ENCODE data around the gene KCND3. TPM values are rescaled to one million over a fixed set of nuclear protein-coding genes. Genes with fewer than 3 reads are reported as not detected.

The KCND3 gene
- total RNA-seq, 1 donor from 2014 or later = 2.1 TPM

DNA sequence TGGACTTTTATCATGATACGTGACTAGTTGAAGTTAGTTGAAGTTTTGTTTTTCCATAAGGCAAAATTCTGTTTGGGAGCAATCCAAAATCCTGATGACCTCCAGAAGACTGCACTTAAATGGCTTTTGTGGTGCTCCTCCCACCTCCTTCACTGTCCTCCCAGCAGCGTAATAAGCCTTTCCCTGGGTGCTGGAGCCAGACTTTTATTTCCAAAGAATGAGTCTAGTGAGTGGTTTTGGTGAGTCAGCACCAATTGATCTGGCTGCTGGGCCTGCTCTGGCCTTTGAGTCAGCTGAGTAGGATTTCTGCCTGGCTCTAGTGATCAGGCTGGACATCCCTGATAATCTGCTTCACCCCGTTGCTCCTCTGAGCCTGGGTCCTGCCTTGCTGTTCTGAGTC is 21.7 kb upstream of the KCND3 start:
- Mint-ChIP-seq H3K9me3 (ENCODE audit: unreplicated experiment) (peaks cover 8% of the 10 kb centered on the region), H3K4me1 (ENCODE audit: unreplicated experiment) (no peaks in the 10 kb centered on the region), H3K27me3 (ENCODE audit: unreplicated experiment) (no peaks in the 10 kb centered on the region), H3K4me3 (ENCODE audit: unreplicated experiment) (no peak overlapping the region), H3K36me3 (ENCODE audit: unreplicated experiment) (no peaks in the 10 kb centered on the region), H3K27ac (ENCODE audit: unreplicated experiment) (no peak overlapping the region)
- DNase-seq (ENCODE audit: extremely low spot score, unreplicated experiment) = no peak
- TF ChIP-seq, protein P1, sequence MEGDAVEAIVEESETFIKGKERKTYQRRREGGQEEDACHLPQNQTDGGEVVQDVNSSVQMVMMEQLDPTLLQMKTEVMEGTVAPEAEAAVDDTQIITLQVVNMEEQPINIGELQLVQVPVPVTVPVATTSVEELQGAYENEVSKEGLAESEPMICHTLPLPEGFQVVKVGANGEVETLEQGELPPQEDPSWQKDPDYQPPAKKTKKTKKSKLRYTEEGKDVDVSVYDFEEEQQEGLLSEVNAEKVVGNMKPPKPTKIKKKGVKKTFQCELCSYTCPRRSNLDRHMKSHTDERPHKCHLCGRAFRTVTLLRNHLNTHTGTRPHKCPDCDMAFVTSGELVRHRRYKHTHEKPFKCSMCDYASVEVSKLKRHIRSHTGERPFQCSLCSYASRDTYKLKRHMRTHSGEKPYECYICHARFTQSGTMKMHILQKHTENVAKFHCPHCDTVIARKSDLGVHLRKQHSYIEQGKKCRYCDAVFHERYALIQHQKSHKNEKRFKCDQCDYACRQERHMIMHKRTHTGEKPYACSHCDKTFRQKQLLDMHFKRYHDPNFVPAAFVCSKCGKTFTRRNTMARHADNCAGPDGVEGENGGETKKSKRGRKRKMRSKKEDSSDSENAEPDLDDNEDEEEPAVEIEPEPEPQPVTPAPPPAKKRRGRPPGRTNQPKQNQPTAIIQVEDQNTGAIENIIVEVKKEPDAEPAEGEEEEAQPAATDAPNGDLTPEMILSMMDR (IDR thresholded peaks at IDR 0.05) = no peak

DNA sequence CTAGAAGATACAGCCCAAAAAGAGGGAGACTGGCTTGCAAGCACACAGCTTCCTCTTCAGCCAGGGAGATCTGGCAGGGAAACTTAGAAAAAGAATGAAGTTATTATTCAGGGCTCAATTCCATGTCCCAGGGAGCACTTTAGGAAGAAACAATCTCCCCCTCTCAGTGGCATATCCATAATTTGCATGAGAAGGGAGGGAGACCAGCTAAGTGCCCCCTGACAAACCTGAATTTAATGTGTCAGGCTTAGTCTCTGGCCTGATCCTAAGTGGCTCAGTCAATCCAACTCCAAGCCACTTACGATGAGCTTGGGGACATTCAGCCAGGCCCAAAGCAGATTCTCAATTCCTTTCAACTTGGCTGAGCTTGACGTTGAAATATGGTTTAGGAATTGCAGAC is 17.7 kb upstream of the KCND3 start:
- H3K36me3 Mint-ChIP-seq (ENCODE audit: unreplicated experiment) = no peaks in the 10 kb centered on the region
- no peaks in the 10 kb centered on the region for H3K4me1 Mint-ChIP-seq (ENCODE audit: unreplicated experiment)
- H3K9me3 Mint-ChIP-seq (ENCODE audit: unreplicated experiment) = no peaks in the 10 kb centered on the region
- H3K4me3 Mint-ChIP-seq (ENCODE audit: unreplicated experiment) = no peak overlapping the region
- TF ChIP-seq, protein P1 (IDR thresholded peaks at IDR 0.05) = no peak
- H3K27me3 Mint-ChIP-seq (ENCODE audit: unreplicated experiment) = peaks cover 5% of the 10 kb centered on the region
- no peak overlapping the region for H3K27ac Mint-ChIP-seq (ENCODE audit: unreplicated experiment)
- no peak for DNase-seq (ENCODE audit: extremely low spot score, unreplicated experiment)

DNA sequence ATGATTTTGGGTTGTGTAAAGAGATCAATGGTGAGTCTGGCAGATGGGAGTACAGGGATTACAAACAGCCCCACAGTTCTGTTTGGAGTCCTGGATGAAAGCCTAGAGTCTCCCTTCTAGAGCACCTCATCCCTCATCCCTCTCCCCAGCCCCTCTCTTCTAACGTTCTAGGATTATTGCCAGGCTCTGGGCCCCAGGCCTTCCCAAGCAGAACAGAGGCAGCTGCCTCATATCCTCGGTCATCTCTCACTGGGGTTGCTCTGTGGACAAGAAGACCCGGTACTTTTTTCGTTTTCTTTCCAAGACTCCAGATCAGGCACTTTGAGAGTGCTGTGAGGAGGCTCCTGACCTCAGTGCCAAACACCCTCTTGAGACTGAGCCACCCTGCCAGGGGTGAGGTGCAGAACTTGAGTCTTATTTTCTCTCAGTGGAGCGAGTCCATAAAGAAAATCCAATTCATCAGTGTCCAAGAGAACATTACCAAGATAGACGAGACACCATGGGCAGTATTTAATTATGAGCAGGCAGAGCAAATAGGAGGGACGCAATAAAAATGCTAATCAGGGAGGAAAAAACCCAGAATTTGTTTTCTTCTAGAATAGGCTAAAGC is 17.1 kb upstream of the KCND3 start:
- H3K36me3 Mint-ChIP-seq (ENCODE audit: unreplicated experiment) = no peaks in the 10 kb centered on the region
- no peak for DNase-seq (ENCODE audit: extremely low spot score, unreplicated experiment)
- H3K27me3 Mint-ChIP-seq (ENCODE audit: unreplicated experiment) = peaks cover 8% of the 10 kb centered on the region
- TF ChIP-seq, protein P1 (IDR thresholded peaks at IDR 0.05) = no peak
- no peak overlapping the region for H3K27ac Mint-ChIP-seq (ENCODE audit: unreplicated experiment)
- no peak overlapping the region for H3K4me3 Mint-ChIP-seq (ENCODE audit: unreplicated experiment)
- no peaks in the 10 kb centered on the region for H3K4me1 Mint-ChIP-seq (ENCODE audit: unreplicated experiment)
- no peaks in the 10 kb centered on the region for H3K9me3 Mint-ChIP-seq (ENCODE audit: unreplicated experiment)

DNA sequence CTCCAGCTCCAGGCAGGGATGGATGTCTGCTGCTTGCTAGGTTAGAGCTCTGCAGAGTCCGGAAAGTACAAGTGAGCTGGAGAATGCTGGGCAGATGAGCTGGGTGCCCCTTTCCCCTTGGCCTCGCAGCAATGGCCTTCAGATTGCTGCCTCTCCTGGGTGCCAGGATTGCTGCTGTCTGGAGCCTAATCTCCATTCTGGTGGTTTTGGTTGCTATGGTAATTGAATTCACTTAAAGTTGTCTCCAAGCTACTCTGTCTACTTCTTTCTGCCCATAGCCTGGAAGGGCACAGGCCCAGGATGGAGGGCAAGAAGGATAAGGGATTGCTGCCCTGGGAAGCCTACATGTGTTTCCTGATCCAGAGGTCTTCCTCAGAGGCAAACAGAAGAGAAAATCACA is 14.6 kb upstream of the KCND3 start:
- Mint-ChIP-seq H3K27ac (ENCODE audit: unreplicated experiment) (no peak overlapping the region), H3K4me3 (ENCODE audit: unreplicated experiment) (no peak overlapping the region), H3K27me3 (ENCODE audit: unreplicated experiment) (peaks cover 19% of the 10 kb centered on the region), H3K9me3 (ENCODE audit: unreplicated experiment) (no peaks in the 10 kb centered on the region), H3K4me1 (ENCODE audit: unreplicated experiment) (no peaks in the 10 kb centered on the region), H3K36me3 (ENCODE audit: unreplicated experiment) (no peaks in the 10 kb centered on the region)
- DNase-seq (ENCODE audit: extremely low spot score, unreplicated experiment) = no peak
- TF ChIP-seq, protein P1 (IDR thresholded peaks at IDR 0.05) = no peak

DNA sequence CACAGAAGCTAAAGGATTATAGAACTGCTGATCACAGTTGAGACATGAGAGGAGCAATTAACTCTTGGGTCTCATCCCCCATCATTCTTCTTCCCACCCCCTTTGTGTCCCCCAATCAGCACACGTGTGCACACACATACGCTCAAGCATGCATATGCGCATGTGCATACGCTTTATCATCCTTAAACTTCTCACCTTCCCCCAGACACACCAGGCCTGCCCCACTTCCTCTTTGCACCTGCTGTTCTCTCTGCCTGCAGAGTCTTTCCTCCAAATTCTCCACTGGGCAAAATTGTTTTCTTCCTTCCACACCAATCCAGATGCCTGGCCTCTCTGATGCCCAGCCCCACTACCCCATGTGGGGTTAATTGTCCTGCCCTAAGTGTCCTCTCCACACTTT is 13.0 kb upstream of the KCND3 start:
- no peak for DNase-seq (ENCODE audit: extremely low spot score, unreplicated experiment)
- Mint-ChIP-seq H3K4me3 (ENCODE audit: unreplicated experiment) (no peak overlapping the region), H3K9me3 (ENCODE audit: unreplicated experiment) (no peaks in the 10 kb centered on the region), H3K4me1 (ENCODE audit: unreplicated experiment) (no peaks in the 10 kb centered on the region), H3K27me3 (ENCODE audit: unreplicated experiment) (peaks cover 19% of the 10 kb centered on the region), H3K27ac (ENCODE audit: unreplicated experiment) (no peak overlapping the region), H3K36me3 (ENCODE audit: unreplicated experiment) (no peaks in the 10 kb centered on the region)
- TF ChIP-seq, protein P1 (IDR thresholded peaks at IDR 0.05) = no peak
